Esophagus squamous epithelium (tissue), 4 donors: ENCODE measurements around the gene SEC14L1.

Experiments
- POLR2A ChIP-seq, 4 donors: fragments of 450-650 bp; IDR thresholded peaks; one replicate each; pipeline ENCODE4 v1.6.1; 2017; ENCODE audit warnings: antibody characterized with exemption in 4 of 4, mild to moderate bottlenecking in 4 of 4, moderate library complexity in 3 of 4
- TF ChIP-seq, protein P1 (sequence below), 6 experiments: fragments of 450-650 bp in 4 of 6; fragments of 200-600 bp in 2 of 6; sonication (generic) in 2 of 6; IDR thresholded peaks; one replicate each; pipeline ENCODE4 v1.5.1; 2016 to 2019; ENCODE audit warnings: antibody characterized with exemption in 6 of 6, mild to moderate bottlenecking in 4 of 6, moderate library complexity in 4 of 6

DNA sequence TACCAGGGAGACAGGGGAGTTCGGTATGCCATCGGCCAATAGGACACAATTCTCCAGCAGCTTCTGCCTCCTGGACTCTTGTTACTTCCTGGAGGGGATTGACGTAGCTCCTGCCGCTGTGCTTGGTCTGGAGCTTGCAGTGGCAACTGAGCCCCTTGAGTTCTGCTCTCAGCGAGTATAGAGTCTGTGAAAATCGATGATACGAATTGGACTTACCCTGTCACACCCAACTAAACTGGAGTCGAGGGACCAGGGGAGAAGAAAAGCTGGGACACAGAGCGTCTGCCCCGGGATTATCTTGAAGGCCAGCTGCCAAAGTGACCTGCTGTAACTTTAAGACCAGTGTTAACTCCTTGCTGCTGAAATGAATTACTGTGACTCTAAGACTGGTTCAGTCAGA, 22.2 kb downstream of the SEC14L1 start:
- TF ChIP-seq, protein P1, sequence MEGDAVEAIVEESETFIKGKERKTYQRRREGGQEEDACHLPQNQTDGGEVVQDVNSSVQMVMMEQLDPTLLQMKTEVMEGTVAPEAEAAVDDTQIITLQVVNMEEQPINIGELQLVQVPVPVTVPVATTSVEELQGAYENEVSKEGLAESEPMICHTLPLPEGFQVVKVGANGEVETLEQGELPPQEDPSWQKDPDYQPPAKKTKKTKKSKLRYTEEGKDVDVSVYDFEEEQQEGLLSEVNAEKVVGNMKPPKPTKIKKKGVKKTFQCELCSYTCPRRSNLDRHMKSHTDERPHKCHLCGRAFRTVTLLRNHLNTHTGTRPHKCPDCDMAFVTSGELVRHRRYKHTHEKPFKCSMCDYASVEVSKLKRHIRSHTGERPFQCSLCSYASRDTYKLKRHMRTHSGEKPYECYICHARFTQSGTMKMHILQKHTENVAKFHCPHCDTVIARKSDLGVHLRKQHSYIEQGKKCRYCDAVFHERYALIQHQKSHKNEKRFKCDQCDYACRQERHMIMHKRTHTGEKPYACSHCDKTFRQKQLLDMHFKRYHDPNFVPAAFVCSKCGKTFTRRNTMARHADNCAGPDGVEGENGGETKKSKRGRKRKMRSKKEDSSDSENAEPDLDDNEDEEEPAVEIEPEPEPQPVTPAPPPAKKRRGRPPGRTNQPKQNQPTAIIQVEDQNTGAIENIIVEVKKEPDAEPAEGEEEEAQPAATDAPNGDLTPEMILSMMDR (IDR thresholded peaks at IDR 0.05): no peak
- TF ChIP-seq POLR2A (IDR thresholded peaks at IDR 0.05): no peak
